Neuron (in vitro differentiated cells): ENCODE measurements around the gene TMCO6.
"Not testable (repeated sequence)": the region's sequence is repeated elsewhere in the genome, so short reads cannot be mapped to it uniquely, and the experiment has no call there.

Source experiments
- H2AFZ ChIP-seq: one replicate; pipeline ENCODE4 v1.6.1; 2013; ENCODE audit warnings: low read depth, mild to moderate bottlenecking, inconsistent platforms, low read length, moderate library complexity
- H3K27me3 ChIP-seq: one replicate; pipeline ENCODE4 v1.6.1; 2013; ENCODE audit warnings: low read length; ENCODE audit not compliant: insufficient read depth
- H3K36me3 ChIP-seq: one replicate; pipeline ENCODE4 v1.6.1; 2013; ENCODE audit warnings: low read length; ENCODE audit not compliant: insufficient read depth
- H3K4me1 ChIP-seq: one replicate; pipeline ENCODE4 v1.6.1; 2013; ENCODE audit warnings: low read length; ENCODE audit not compliant: insufficient read depth
- H3K4me3 ChIP-seq: 2 replicates; pipeline ENCODE4 v1.5.1; 2013; ENCODE audit warnings: mild to moderate bottlenecking, low read length, moderate library complexity
- H3K9me3 ChIP-seq: one replicate; pipeline ENCODE4 v1.6.1; 2013; ENCODE audit warnings: low read length

TMCO6 gene

DNA sequence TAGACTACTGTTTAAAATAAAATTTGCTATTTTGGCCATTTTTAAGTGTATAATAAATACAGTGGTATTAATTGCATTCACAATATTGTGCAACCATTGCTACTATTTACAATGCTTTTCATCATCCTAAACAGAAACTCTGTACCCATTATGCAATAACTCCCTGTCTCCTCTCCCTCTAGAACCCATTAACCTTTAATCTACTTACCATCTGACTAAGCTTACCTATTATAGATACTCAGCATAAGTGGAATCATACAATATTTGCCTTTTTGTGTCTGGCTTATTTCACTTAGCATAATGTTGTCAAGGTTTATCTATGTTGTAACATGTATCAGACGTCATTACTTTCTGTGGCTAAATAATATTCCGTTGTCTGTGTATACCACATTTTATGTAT, 32.2 kb upstream of the TMCO6 start:
- Histone ChIP-seq H3K36me3 (no peaks in the 10 kb centered on the region), H3K27me3 (no peaks in the 10 kb centered on the region), H3K9me3 (no peaks in the 10 kb centered on the region)

DNA sequence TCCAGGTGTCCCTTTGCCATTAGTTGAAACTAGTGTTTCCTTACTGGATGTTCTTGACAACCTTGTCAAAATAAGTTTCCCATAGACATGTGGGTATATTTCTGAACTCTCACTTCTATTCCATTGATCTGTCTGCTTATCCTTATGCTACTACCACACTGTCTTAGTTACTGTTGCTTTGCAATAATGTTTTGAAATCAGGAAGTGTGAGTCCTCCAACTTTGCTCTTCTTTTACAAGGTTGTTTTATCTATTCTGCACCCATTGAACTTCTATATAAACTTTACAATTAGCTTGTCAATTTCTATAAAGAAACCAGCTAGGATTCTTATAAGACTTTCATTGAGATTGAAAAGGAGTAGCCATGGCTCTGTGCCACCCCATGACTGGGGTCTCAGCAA, 30.5 kb upstream of the TMCO6 start:
- Histone ChIP-seq H3K4me1 (peaks cover 11% of the 10 kb centered on the region), H3K9me3 (no peaks in the 10 kb centered on the region), H3K4me3 (no peak overlapping the region), H2AFZ (no peak overlapping the region), H3K36me3 (no peaks in the 10 kb centered on the region), H3K27me3 (no peaks in the 10 kb centered on the region)

More for the DNA sequence above, 32.2 kb upstream of the TMCO6 start:
- H3K4me1 ChIP-seq, result peaks cover 11% of the 10 kb centered on the region
- H2AFZ ChIP-seq, result no peak overlapping the region
- no peak overlapping the region for H3K4me3 ChIP-seq

DNA sequence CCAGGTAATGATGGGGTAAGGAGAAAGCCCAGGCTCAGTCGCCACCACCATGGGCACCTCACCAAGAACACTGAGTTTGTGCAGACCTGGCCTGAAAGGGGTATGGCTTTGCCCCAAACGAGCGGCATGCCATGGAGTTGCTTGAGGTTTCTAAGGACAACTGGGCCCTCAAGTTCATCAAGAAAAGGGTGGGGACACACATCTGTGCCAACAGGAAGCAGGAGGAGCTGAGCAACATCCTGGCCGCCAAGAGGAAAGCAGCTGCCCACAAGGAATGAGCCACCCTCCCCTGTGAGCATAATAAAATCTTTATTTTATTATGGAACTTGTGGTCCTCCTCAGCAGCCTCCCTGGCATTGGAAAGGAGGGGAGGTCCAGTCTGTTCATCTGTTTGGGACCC, 30.1 kb upstream of the TMCO6 start:
- Histone ChIP-seq H3K9me3 (no peaks in the 10 kb centered on the region), H3K27me3 (no peaks in the 10 kb centered on the region), H3K4me3 (no peak overlapping the region), H3K36me3 (no peaks in the 10 kb centered on the region), H2AFZ (no peak overlapping the region), H3K4me1 (peaks cover 11% of the 10 kb centered on the region)

DNA sequence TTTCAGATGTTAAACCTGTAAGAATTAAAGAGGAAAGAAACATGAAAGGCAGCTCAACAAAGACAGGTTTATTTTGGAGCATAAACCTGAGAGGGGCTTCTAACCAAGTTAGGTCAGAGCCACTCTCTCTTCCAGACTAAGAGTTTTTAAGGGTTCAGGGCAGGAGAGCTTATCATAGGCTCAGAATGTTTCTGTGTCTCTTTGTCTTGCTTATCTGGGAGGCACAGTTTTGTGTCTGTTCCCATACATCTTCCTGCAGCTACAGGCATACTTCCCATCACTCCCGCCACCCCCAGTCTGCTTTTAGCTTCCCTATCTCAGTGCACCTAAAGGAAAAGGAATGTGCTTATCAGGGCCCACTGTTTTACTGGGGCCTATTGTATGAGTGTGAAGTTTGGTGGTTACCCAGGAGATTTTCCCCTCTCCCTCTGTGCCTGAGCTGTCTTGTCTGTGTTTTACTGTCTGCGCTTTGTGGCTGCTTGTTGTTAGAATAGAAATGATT, 28.2 kb upstream of the TMCO6 start:
- Histone ChIP-seq H3K4me3 (no peak overlapping the region), H2AFZ (peak overlapping the region; percentile 59), H3K9me3 (no peaks in the 10 kb centered on the region), H3K4me1 (peaks cover 11% of the 10 kb centered on the region), H3K36me3 (no peaks in the 10 kb centered on the region), H3K27me3 (no peaks in the 10 kb centered on the region)

DNA sequence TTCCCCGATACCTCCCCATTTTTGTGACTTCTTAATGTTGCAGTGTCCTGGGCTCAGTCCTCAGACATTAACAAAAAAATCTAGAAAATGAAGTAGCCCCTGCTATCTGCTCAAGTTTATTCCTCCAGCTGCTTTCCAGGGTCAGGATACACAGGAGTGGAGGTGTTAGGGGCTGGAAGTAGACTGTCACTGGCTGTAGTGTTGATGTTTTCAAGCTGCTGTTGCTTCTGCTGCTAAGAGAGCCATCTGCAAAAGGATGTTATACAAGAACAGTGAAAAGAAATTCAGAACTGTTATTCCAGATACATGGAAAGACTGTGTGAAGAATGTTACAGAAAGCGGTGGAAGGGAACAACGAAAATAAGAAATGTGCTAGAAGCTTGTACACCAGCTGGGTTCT, 16.9 kb upstream of the TMCO6 start:
- no peak overlapping the region for H2AFZ ChIP-seq
- H3K36me3 ChIP-seq, result no peaks in the 10 kb centered on the region
- H3K27me3 ChIP-seq, result no peaks in the 10 kb centered on the region
- no peaks in the 10 kb centered on the region for H3K9me3 ChIP-seq
- no peaks in the 10 kb centered on the region for H3K4me1 ChIP-seq
- H3K4me3 ChIP-seq, result no peak overlapping the region

DNA sequence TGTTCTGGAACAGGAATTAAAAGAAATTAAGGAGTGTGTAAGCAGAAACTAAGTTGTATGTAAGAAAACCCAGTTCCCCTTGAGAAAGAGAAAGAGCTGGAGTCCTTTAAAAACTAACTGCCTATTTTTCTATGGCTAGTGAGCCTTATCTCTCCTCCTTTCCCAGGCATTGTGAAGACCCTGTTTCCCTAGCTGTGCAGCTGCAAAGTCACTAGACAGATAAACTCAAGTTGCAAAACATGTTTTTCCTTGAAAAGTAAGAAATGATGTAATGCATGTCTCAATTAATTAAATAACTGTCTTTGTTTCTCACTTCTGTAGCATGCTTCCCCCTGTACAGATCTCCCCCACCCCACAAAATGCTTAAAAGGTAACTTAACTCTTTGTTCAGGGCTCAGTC, 16.2 kb upstream of the TMCO6 start:
- H3K27me3 ChIP-seq, H3K4me1 ChIP-seq, H3K9me3 ChIP-seq, H3K36me3 ChIP-seq, H2AFZ ChIP-seq, H3K4me3 ChIP-seq: not testable (repeated sequence)

DNA sequence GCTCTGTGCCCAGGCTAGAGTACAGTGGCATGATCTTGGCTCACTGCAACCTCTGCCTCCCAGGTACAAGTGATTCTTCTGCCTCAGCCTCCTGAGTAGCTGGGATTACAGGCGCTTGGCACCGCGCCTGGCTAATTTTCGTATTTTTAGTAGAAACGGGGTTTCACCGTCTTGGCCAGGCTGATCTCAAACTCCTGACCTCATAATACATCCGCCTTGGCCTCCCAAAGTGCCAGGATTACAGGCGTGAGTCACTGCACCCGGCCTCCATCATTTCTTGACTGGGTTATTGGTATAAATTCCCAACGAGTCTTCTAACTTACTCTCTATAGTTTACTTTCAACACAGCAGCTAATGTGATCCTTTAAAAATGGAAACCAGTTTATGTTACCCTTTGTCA, 14.4 kb upstream of the TMCO6 start:
- not testable (repeated sequence) for H3K36me3 ChIP-seq, H2AFZ ChIP-seq, H3K4me3 ChIP-seq, H3K27me3 ChIP-seq, H3K9me3 ChIP-seq, H3K4me1 ChIP-seq

DNA sequence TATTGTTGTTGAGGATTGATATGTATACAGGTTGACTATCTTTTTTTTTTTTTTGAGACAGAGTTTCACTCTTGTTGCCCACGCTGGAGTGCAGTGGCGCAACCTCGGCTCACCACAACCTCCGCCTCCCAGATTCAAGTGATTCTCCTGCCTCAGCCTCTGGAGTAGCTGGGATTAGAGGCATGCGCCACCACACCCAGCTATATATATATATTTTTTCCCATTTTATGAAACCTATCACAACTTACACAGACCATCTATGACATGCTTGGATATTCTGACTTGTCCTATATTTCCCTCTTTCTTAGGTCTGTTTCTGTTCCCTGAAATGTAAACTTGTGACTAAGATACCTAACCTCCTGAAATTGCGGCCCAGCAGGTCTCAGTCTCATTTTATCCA, 11.3 kb upstream of the TMCO6 start:
- H3K27me3 ChIP-seq, result no peaks in the 10 kb centered on the region
- no peaks in the 10 kb centered on the region for H3K36me3 ChIP-seq

DNA sequence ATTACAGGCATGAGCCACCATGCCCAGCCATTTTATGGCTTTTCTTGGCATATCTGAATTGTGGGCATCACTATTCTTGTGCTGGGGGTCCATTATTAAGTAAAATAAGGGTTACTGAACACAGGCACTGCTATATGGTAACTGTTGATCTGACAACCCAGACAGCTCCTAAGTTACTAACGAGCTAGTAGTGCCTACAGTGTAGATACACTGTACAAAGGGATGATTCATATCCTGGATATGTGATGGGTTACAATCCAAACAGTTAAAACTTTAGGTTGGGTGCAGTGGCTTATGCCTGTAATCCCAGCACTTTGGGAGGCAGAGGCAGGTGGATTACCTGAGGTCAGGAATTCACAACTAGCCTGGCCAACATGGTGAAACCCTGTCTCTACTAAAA, 10.5 kb upstream of the TMCO6 start:
- Histone ChIP-seq H3K4me3 (no peak overlapping the region), H3K27me3 (no peaks in the 10 kb centered on the region)

More for the DNA sequence above, 11.3 kb upstream of the TMCO6 start:
- H2AFZ ChIP-seq, result no peak overlapping the region
- H3K4me1 ChIP-seq, result no peaks in the 10 kb centered on the region
- no peak overlapping the region for H3K4me3 ChIP-seq
- H3K9me3 ChIP-seq, result peaks cover 6% of the 10 kb centered on the region

DNA sequence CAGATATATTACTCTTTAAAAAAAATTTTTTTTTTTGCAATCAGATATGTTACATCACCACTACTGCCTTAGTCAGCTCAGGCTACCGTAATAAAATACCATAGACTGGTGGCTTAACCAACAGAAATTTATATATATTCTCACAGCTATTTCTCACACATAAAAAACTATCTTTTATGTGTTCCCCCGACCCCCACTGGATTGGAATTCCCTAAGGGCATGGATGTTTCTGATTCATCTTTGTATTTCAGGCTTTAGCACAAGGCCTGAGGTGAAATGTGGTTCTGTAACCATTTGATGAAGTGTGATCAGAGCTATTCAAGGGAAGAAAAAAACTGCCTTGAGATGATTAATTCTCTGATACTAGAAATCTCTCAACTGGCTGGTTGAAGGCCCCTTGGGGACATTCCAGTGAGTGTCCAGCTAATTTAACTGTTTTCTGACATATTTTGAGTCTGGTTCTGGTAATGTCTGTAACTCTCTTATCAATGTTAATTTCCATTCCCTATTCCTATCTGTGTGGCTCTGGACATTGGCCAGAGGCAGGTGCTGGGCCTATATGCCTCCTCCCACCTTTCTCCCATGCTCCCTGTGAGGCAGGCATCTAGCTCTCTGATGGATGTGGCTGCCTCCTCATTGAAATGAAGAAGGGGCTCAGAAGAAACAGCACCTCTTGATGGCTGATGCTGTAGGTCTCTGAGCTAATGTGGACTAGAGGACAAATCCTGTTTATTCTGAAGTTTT, 8.8 kb upstream of the TMCO6 start:
- H3K27me3 ChIP-seq, result no peaks in the 10 kb centered on the region
- H3K4me1 ChIP-seq, result no peaks in the 10 kb centered on the region

More for the DNA sequence above, 10.5 kb upstream of the TMCO6 start:
- H3K4me1 ChIP-seq, result no peaks in the 10 kb centered on the region
- H3K36me3 ChIP-seq, result no peaks in the 10 kb centered on the region
- peaks cover 6% of the 10 kb centered on the region for H3K9me3 ChIP-seq
- H2AFZ ChIP-seq, result no peak overlapping the region

DNA sequence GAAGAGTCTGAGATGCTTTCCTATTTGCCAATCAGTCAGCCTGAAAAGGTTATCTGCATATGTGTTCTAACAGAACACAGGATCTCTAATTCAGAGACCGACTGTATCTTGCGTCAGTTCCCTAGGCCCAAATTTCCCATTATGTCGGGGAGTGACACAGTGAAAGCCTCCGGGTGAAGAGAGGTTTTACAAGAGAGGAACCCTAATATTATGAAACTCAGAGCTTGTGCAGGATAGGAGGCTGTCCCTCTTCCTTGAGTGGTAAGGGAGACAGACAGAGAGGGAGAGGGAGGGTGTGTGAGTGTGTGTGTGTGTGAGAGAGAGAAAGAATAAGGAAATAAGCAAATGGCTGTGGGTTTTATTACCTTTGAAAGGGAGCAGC, 8.2 kb upstream of the TMCO6 start:
- Histone ChIP-seq H3K27me3 (no peaks in the 10 kb centered on the region), H3K36me3 (no peaks in the 10 kb centered on the region), H2AFZ (no peak overlapping the region), H3K9me3 (peaks cover 6% of the 10 kb centered on the region), H3K4me1 (no peaks in the 10 kb centered on the region), H3K4me3 (no peak overlapping the region)

More for the DNA sequence above, 8.8 kb upstream of the TMCO6 start:
- H2AFZ ChIP-seq, result no peak overlapping the region
- peaks cover 6% of the 10 kb centered on the region for H3K9me3 ChIP-seq
- H3K4me3 ChIP-seq, result no peak overlapping the region
- H3K36me3 ChIP-seq, result no peaks in the 10 kb centered on the region

DNA sequence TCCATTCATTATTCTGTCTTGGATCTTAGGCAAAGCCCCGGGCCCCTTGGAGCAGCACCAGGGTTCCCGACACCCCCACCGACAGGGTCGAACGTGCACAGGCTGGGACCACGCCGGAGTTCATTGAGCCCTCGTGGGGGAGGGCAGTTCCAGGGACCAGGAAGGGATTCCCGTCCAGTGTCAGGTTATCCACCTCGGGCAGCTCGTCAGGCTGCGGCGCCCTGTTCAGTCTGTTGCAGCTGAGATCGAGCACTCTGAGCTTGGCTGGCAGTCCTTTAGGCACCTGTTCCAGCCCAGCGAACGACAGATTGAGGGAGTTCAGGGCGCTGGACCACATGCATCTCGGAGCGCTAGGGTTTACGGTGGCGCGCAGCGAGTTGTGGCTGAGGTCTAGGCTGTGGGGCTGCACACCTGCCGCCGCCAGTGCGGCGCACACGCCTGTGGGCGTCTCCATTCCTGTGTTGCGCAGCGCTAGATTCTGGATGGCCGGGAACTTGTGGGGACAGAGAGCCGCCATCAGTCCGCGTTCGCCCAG, 7.4 kb upstream of the TMCO6 start:
- H2AFZ ChIP-seq, result no peak overlapping the region
- H3K9me3 ChIP-seq, result peaks cover 6% of the 10 kb centered on the region
- no peaks in the 10 kb centered on the region for H3K4me1 ChIP-seq
- no peak overlapping the region for H3K4me3 ChIP-seq
- no peaks in the 10 kb centered on the region for H3K27me3 ChIP-seq
- no peaks in the 10 kb centered on the region for H3K36me3 ChIP-seq

DNA sequence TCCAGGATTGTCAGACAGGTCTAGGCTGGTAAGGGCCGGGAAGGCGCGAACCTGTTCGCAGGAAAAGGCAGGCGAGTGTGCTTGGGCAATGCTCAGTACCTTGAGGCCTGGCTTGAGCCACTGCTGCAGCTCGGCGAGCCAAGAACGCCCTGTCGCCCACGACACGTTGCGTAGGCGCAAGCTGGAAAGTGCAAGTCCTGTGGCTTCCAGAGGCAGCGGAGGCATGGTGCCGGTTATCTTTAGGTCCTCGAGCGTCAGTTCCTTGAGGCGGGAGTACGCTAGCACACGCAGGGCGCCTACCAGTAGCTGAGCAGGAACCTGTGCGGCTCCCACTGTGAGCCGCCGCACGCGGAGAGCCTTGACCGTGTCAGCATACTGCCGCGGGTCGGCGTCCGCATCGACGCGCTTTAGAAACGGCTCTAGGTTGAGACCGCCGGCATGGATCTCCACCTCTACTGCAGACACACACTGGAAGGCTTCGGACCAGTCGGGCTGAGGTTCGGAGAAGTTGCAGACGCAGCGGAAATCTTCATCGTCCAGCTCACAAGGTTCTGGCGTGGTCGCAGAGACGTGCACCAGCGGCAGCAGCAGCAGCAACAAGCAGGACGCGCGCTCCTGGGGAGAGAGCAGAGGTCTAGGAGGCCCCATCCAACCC, 6.8 kb upstream of the TMCO6 start:
- Histone ChIP-seq H3K27me3 (no peaks in the 10 kb centered on the region), H3K4me1 (no peaks in the 10 kb centered on the region), H3K36me3 (no peaks in the 10 kb centered on the region), H3K9me3 (peaks cover 6% of the 10 kb centered on the region), H3K4me3 (no peak overlapping the region), H2AFZ (no peak overlapping the region)
